ENCODE data around the gene CDH15. TPM values are rescaled to one million over a fixed set of nuclear protein-coding genes. Genes with fewer than 3 reads are reported as not detected.
A peak's percentile ranks its signal among the peaks of the same experiment; 100 is the strongest.

Gene CDH15
- total and polyA plus RNA-seq, 2 of the 13 experiments (the other 11 are each of a cell fraction or from before 2014, with no cell fraction given), result 0.74 to 2.2 TPM

DNA sequence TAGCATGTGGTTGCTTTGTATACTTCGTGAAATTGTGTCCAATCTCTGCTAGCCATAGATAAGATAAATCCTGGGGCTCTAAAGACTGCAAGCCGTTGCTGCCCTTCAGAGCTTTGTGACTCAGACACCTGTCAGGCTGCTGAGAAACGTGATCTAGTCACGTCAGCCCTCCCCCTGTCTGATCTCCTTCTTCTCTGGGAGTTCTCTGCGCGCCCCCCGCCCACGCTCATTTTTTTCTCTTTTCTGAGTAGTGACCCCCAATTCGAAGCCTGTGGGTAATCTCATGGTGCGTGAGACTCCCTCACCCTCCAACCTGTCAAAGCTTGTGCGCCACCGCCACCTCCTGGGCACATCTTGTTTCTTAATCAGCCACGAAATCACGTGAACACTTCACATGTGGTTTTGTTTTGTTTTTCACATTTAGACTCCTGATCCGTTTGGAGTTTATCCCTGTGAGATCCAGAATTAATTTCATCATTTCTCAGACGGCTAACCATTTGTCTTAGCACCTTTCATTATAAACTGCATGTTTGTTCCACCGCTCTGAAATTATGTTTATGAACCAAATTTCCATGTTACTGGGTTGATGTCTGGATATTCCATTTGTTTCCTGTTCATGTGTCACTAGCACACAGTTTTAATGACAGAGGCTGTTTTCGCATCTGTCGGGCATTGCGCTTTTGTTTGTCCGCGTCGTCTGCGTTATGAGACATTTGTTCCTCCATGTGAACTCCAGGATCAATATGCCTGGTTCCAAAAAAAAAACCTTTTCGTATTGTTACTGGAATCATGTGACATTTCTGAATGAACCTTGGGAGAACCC, 45.0 kb downstream of the CDH15 start (continued):
- TF ChIP-seq ZNF576 (CRISPR knock-in tag; IDR thresholded peaks at IDR 0.05), result no peak
- no peak for TF ChIP-seq ZNF768 (CRISPR knock-in tag; IDR thresholded peaks at IDR 0.05)
- TF ChIP-seq MTF1 (CRISPR knock-in tag; IDR thresholded peaks at IDR 0.05), result no peak
- 0 out of 2 replicates have a peak, but pooled peaks have one; percentile 62 for TF ChIP-seq ZNF556 (CRISPR knock-in tag; IDR thresholded peaks at IDR 0.05; ENCODE audit: borderline replicate concordance)
- TF ChIP-seq ZFP90 (CRISPR knock-in tag; IDR thresholded peaks at IDR 0.05; ENCODE audit: borderline replicate concordance), result no peak
- TF ChIP-seq KLF15 (CRISPR knock-in tag; IDR thresholded peaks at IDR 0.05; ENCODE audit: borderline replicate concordance), result no peak
- TF ChIP-seq ZNF703 (CRISPR knock-in tag; IDR thresholded peaks at IDR 0.05; ENCODE audit: borderline replicate concordance), result no peak
- TF ChIP-seq RARA (CRISPR knock-in tag; IDR thresholded peaks at IDR 0.05), result 0 out of 2 replicates have a peak, but pooled peaks have one; percentile 32
- TF ChIP-seq SALL1 (CRISPR knock-in tag; IDR thresholded peaks at IDR 0.05), result peak; percentile 69
- no peak for TF ChIP-seq ZNF850 (CRISPR knock-in tag; conservative IDR thresholded peaks at IDR 0.05)
- TF ChIP-seq, protein P1, sequence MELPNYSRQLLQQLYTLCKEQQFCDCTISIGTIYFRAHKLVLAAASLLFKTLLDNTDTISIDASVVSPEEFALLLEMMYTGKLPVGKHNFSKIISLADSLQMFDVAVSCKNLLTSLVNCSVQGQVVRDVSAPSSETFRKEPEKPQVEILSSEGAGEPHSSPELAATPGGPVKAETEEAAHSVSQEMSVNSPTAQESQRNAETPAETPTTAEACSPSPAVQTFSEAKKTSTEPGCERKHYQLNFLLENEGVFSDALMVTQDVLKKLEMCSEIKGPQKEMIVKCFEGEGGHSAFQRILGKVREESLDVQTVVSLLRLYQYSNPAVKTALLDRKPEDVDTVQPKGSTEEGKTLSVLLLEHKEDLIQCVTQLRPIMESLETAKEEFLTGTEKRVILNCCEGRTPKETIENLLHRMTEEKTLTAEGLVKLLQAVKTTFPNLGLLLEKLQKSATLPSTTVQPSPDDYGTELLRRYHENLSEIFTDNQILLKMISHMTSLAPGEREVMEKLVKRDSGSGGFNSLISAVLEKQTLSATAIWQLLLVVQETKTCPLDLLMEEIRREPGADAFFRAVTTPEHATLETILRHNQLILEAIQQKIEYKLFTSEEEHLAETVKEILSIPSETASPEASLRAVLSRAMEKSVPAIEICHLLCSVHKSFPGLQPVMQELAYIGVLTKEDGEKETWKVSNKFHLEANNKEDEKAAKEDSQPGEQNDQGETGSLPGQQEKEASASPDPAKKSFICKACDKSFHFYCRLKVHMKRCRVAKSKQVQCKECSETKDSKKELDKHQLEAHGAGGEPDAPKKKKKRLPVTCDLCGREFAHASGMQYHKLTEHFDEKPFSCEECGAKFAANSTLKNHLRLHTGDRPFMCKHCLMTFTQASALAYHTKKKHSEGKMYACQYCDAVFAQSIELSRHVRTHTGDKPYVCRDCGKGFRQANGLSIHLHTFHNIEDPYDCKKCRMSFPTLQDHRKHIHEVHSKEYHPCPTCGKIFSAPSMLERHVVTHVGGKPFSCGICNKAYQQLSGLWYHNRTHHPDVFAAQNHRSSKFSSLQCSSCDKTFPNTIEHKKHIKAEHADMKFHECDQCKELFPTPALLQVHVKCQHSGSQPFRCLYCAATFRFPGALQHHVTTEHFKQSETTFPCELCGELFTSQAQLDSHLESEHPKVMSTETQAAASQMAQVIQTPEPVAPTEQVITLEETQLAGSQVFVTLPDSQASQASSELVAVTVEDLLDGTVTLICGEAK (IDR thresholded peaks at IDR 0.05), result no peak
- TF ChIP-seq, protein P1 (CRISPR knock-in tag; IDR thresholded peaks at IDR 0.05), result no peak
- TF ChIP-seq HOXA5 (CRISPR knock-in tag; IDR thresholded peaks at IDR 0.05), result no peak
- TF ChIP-seq, protein P2, sequence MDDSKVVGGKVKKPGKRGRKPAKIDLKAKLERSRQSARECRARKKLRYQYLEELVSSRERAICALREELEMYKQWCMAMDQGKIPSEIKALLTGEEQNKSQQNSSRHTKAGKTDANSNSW (CRISPR knock-in tag; IDR thresholded peaks at IDR 0.05; ENCODE audit: borderline replicate concordance), result no peak
- no peak for TF ChIP-seq ARID2 (CRISPR knock-in tag; IDR thresholded peaks at IDR 0.05; ENCODE audit: borderline replicate concordance)
- TF ChIP-seq, protein P3, sequence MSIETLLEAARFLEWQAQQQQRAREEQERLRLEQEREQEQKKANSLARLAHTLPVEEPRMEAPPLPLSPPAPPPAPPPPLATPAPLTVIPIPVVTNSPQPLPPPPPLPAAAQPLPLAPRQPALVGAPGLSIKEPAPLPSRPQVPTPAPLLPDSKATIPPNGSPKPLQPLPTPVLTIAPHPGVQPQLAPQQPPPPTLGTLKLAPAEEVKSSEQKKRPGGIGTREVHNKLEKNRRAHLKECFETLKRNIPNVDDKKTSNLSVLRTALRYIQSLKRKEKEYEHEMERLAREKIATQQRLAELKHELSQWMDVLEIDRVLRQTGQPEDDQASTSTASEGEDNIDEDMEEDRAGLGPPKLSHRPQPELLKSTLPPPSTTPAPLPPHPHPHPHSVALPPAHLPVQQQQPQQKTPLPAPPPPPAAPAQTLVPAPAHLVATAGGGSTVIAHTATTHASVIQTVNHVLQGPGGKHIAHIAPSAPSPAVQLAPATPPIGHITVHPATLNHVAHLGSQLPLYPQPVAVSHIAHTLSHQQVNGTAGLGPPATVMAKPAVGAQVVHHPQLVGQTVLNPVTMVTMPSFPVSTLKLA (IDR thresholded peaks at IDR 0.05), result peak; percentile 94
